MM.1S (cell line): ENCODE data around the gene ROR2.

Experiments used
- DNase-seq: peaks from one replicate; pipeline ENCODE4 v3.0.0-alpha.2; 2015
- H2AFZ ChIP-seq: fragments of 300-600 bp; sonication (generic); 2 replicates; pipeline ENCODE4 v1.6.0; 2016; ENCODE audit warnings: antibody characterized with exemption, low read length
- H3F3A ChIP-seq: fragments of 300-600 bp; sonication (generic); 2 replicates; pipeline ENCODE4 v1.6.1; 2016; ENCODE audit warnings: mild to moderate bottlenecking, antibody characterized with exemption, low read length, moderate library complexity, mixed read lengths; ENCODE audit not compliant: insufficient read depth
- H3K27ac ChIP-seq: fragments of 300-600 bp; sonication (generic); 2 replicates; pipeline ENCODE4 v1.5.1; 2016; ENCODE audit warnings: mild to moderate bottlenecking, low read length
- H3K27me3 ChIP-seq: fragments of 300-600 bp; sonication (generic); replicated peaks from 2 replicates; pipeline ENCODE4 v1.6.0; 2016; ENCODE audit warnings: low read length; ENCODE audit not compliant: insufficient read depth
- H3K36me3 ChIP-seq: fragments of 300-600 bp; sonication (generic); replicated peaks from 2 replicates; pipeline ENCODE4 v1.6.1; 2016; ENCODE audit warnings: mild to moderate bottlenecking, low read length, mixed read lengths; ENCODE audit not compliant: insufficient read depth
- H3K4me1 ChIP-seq: fragments of 300-600 bp; sonication (generic); 2 replicates; pipeline ENCODE4 v1.6.1; 2016; ENCODE audit warnings: low read length, mixed read lengths
- H3K4me2 ChIP-seq: fragments of 300-600 bp; sonication (generic); 2 replicates; pipeline ENCODE4 v1.6.0; 2016; ENCODE audit warnings: low read depth, low read length
- H3K4me3 ChIP-seq: fragments of 300-600 bp; sonication (generic); 2 replicates; pipeline ENCODE4 v1.5.1; 2016; ENCODE audit warnings: low read length, mixed read lengths
- H3K79me2 ChIP-seq: fragments of 300-600 bp; sonication (generic); 2 replicates; pipeline ENCODE4 v1.6.1; 2016; ENCODE audit warnings: mixed run types, low read length, mixed read lengths
- H3K9ac ChIP-seq: fragments of 300-600 bp; sonication (generic); 2 replicates; pipeline ENCODE4 v1.6.1; 2016; ENCODE audit warnings: low read length, mixed read lengths
- H3K9me2 ChIP-seq: fragments of 300-600 bp; sonication (generic); replicated peaks from 2 replicates; pipeline ENCODE4 v1.6.1; 2016; ENCODE audit warnings: mild to moderate bottlenecking, low read length, mixed read lengths; ENCODE audit not compliant: insufficient read depth
- H3K9me3 ChIP-seq: fragments of 300-600 bp; sonication (generic); replicated peaks from 2 replicates; pipeline ENCODE4 v1.6.1; 2016; ENCODE audit warnings: mild to moderate bottlenecking, low read length, mixed read lengths; ENCODE audit not compliant: insufficient read depth
- H4K20me1 ChIP-seq: fragments of 300-600 bp; sonication (generic); 2 replicates; pipeline ENCODE4 v1.6.1; 2016; ENCODE audit warnings: mild to moderate bottlenecking, low read length, moderate library complexity, mixed read lengths; ENCODE audit not compliant: insufficient read depth
- CTCF ChIP-seq: fragments of 300-600 bp; sonication (generic); IDR thresholded peaks from 2 replicates; pipeline ENCODE4 v1.5.1; 2016; ENCODE audit warnings: antibody characterized with exemption, low read length, mixed read lengths
- EZH2 ChIP-seq: fragments of 300-600 bp; sonication (generic); optimal IDR thresholded peaks from 2 replicates; pipeline ENCODE3; 2017; ENCODE audit warnings: low read depth, mild to moderate bottlenecking, antibody characterized with exemption, low read length, mixed read lengths
- EZH2phosphoT487 ChIP-seq: fragments of 300-600 bp; sonication (generic); IDR thresholded peaks from 2 replicates; pipeline ENCODE4 v1.6.1; 2018; ENCODE audit warnings: antibody characterized with exemption, low read length

ROR2 gene

GRCh38 chr9:91843093-91843492, 106.9 kb downstream of the ROR2 start:
- H3F3A ChIP-seq: no peaks in the 10 kb centered on the region
- H3K9me2 ChIP-seq: no peaks in the 10 kb centered on the region
- no peaks in the 10 kb centered on the region for H3K9me3 ChIP-seq
- TF ChIP-seq CTCF: no peak
- TF ChIP-seq EZH2: no peak
- TF ChIP-seq EZH2phosphoT487: no peak
- no peak overlapping the region for H3K4me2 ChIP-seq
- DNase-seq: no peak
- H3K9ac ChIP-seq: no peak overlapping the region
- peaks cover 28% of the 10 kb centered on the region for H3K79me2 ChIP-seq
- no peaks in the 10 kb centered on the region for H4K20me1 ChIP-seq
- no peak overlapping the region for H2AFZ ChIP-seq
- no peak overlapping the region for H3K27ac ChIP-seq
- no peak overlapping the region for H3K4me3 ChIP-seq
- H3K27me3 ChIP-seq: no peaks in the 10 kb centered on the region
- peaks cover 13% of the 10 kb centered on the region for H3K4me1 ChIP-seq
- H3K36me3 ChIP-seq: no peaks in the 10 kb centered on the region

- DNase-seq: no peak
- TF ChIP-seq EZH2 (no peak), CTCF (no peak), EZH2phosphoT487 (no peak)
- H3K36me3 ChIP-seq: no peaks in the 10 kb centered on the region
- H2AFZ ChIP-seq: no peak overlapping the region
- no peak overlapping the region for H3K4me3 ChIP-seq
- H3K27ac ChIP-seq: no peak overlapping the region
- H3K9ac ChIP-seq: no peak overlapping the region
- H3K27me3 ChIP-seq: no peaks in the 10 kb centered on the region
- H3F3A ChIP-seq: no peaks in the 10 kb centered on the region
- H3K9me2 ChIP-seq: no peaks in the 10 kb centered on the region
- peaks cover 13% of the 10 kb centered on the region for H3K4me1 ChIP-seq
- H3K4me2 ChIP-seq: no peak overlapping the region
- no peaks in the 10 kb centered on the region for H3K9me3 ChIP-seq
- peaks cover 28% of the 10 kb centered on the region for H3K79me2 ChIP-seq
- no peaks in the 10 kb centered on the region for H4K20me1 ChIP-seq
Observed at GRCh38 chr9:91842358-91843049, 107.5 kb downstream of the ROR2 start.

- H4K20me1 ChIP-seq: no peaks in the 10 kb centered on the region
- H3K4me3 ChIP-seq: no peak overlapping the region
- peaks cover 28% of the 10 kb centered on the region for H3K79me2 ChIP-seq
- TF ChIP-seq EZH2phosphoT487 (no peak), CTCF (no peak), EZH2 (no peak)
- no peaks in the 10 kb centered on the region for H3K9me2 ChIP-seq
- no peaks in the 10 kb centered on the region for H3K9me3 ChIP-seq
- H3K9ac ChIP-seq: no peak overlapping the region
- no peak overlapping the region for H3K4me2 ChIP-seq
- no peaks in the 10 kb centered on the region for H3K27me3 ChIP-seq
- no peaks in the 10 kb centered on the region for H3K36me3 ChIP-seq
- no peaks in the 10 kb centered on the region for H3F3A ChIP-seq
- H3K4me1 ChIP-seq: peaks cover 13% of the 10 kb centered on the region
- no peak for DNase-seq
- H3K27ac ChIP-seq: no peak overlapping the region
- H2AFZ ChIP-seq: no peak overlapping the region
Observed at GRCh38 chr9:91841591-91841990, 108.4 kb downstream of the ROR2 start.
